DOHH2 (cell line): ENCODE results near the gene ATP2B3.

Experiments
- H3F3A ChIP-seq: fragments of 200-600 bp; sonication (generic), shearing (Covaris generic); 2 replicates; pipeline ENCODE4 v1.6.0; 2016; ENCODE audit warnings: antibody characterized with exemption, mild to moderate bottlenecking; ENCODE audit not compliant: control insufficient read depth, insufficient read depth
- H3K27ac ChIP-seq: fragments of 200-600 bp; sonication (generic); 2 replicates; pipeline ENCODE4 v1.5.1; 2014; ENCODE audit warnings: low read depth, mild to moderate bottlenecking, low read length, moderate library complexity
- H3K27me3 ChIP-seq: fragments of 200-600 bp; sonication (generic); 2 replicates; pipeline ENCODE4 v1.6.1; 2014; ENCODE audit warnings: mild to moderate bottlenecking, low read length, mixed read lengths; ENCODE audit not compliant: control insufficient read depth
- H3K36me3 ChIP-seq: fragments of 200-600 bp; sonication (generic); 2 replicates; pipeline ENCODE4 v1.6.1; 2014; ENCODE audit warnings: mild to moderate bottlenecking, low read length, moderate library complexity, mixed read lengths; ENCODE audit not compliant: control insufficient read depth
- H3K4me1 ChIP-seq: fragments of 200-600 bp; sonication (generic); 2 replicates; pipeline ENCODE4 v1.6.1; 2014; ENCODE audit warnings: mild to moderate bottlenecking, low read length, mixed read lengths; ENCODE audit not compliant: control insufficient read depth
- H3K4me2 ChIP-seq: fragments of 200-600 bp; sonication (generic); 2 replicates; pipeline ENCODE4 v1.6.0; 2014; ENCODE audit warnings: mild to moderate bottlenecking, low read length, moderate library complexity
- H3K4me3 ChIP-seq: fragments of 200-600 bp; sonication (generic); 2 replicates; pipeline ENCODE4 v1.5.1; 2014; ENCODE audit warnings: mild to moderate bottlenecking, low read length, mixed read lengths
- H3K79me2 ChIP-seq: fragments of 200-600 bp; sonication (generic); 2 replicates; pipeline ENCODE4 v1.6.1; 2014; ENCODE audit warnings: mild to moderate bottlenecking, low read length, mixed read lengths; ENCODE audit not compliant: control insufficient read depth
- H3K9me2 ChIP-seq: fragments of 200-600 bp; sonication (generic); replicated peaks from 2 replicates; pipeline ENCODE4 v1.6.1; 2014; ENCODE audit warnings: mild to moderate bottlenecking, low read length, mixed read lengths; ENCODE audit not compliant: control insufficient read depth
- H3K9me3 ChIP-seq: fragments of 200-600 bp; sonication (generic); 2 replicates; pipeline ENCODE4 v1.6.1; 2014; ENCODE audit warnings: antibody characterized with exemption, low read length, mixed read lengths; ENCODE audit not compliant: control insufficient read depth, insufficient read depth
- H4K20me1 ChIP-seq: fragments of 200-600 bp; sonication (generic); 2 replicates; pipeline ENCODE4 v1.6.0; 2014; ENCODE audit warnings: low read depth, mild to moderate bottlenecking, antibody characterized with exemption, low read length, moderate library complexity; ENCODE audit not compliant: control insufficient read depth, insufficient read depth
- EZH2phosphoT487 ChIP-seq: fragments of 200-600 bp; sonication (generic); IDR thresholded peaks from 2 replicates; pipeline ENCODE4 v1.6.1; 2017; ENCODE audit warnings: borderline replicate concordance, mild to moderate bottlenecking, antibody characterized with exemption, low read length, moderate library complexity, mixed read lengths
- TF ChIP-seq, protein P1 (sequence below): fragments of 200-600 bp; sonication (generic); IDR thresholded peaks from one replicate; pipeline ENCODE4 v1.5.1; 2014; ENCODE audit warnings: antibody characterized with exemption, mild to moderate bottlenecking, low read depth, low read length; ENCODE audit not compliant: poor library complexity, severe bottlenecking

Gene ATP2B3

DNA sequence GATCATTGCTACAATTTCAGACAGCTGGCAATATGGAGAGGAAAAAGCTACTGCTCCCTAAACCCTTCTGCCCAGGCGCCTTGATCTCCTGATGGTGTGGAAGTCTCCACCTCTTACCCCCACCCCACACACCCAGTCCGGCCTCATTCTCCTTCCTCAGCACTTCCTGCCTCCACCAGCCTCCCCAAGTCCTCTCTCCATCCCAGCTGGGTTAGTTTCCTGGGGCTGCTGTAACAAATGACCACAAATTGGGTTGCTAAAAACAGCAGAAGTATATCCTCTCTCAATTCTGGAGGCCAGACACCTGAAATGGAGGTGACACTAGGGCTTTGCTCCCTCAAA is 82.6 kb downstream of the ATP2B3 start:
- H3K79me2 ChIP-seq = peaks cover 27% of the 10 kb centered on the region
- H3K9me2 ChIP-seq = no peaks in the 10 kb centered on the region
- peaks cover 8% of the 10 kb centered on the region; the same call in 1 of the 2 replicates for H3K36me3 ChIP-seq
- H3K27me3 ChIP-seq = no peaks in the 10 kb centered on the region
- H3K4me1 ChIP-seq = peaks cover 23% of the 10 kb centered on the region
- no peaks in the 10 kb centered on the region for H4K20me1 ChIP-seq
- no peaks in the 10 kb centered on the region for H3F3A ChIP-seq
- peak overlapping the region; percentile 80 for H3K4me3 ChIP-seq
- no peak for TF ChIP-seq EZH2phosphoT487
- TF ChIP-seq, protein P1, sequence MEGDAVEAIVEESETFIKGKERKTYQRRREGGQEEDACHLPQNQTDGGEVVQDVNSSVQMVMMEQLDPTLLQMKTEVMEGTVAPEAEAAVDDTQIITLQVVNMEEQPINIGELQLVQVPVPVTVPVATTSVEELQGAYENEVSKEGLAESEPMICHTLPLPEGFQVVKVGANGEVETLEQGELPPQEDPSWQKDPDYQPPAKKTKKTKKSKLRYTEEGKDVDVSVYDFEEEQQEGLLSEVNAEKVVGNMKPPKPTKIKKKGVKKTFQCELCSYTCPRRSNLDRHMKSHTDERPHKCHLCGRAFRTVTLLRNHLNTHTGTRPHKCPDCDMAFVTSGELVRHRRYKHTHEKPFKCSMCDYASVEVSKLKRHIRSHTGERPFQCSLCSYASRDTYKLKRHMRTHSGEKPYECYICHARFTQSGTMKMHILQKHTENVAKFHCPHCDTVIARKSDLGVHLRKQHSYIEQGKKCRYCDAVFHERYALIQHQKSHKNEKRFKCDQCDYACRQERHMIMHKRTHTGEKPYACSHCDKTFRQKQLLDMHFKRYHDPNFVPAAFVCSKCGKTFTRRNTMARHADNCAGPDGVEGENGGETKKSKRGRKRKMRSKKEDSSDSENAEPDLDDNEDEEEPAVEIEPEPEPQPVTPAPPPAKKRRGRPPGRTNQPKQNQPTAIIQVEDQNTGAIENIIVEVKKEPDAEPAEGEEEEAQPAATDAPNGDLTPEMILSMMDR = no peak
- H3K4me2 ChIP-seq = peak overlapping the region; percentile 74
- no peaks in the 10 kb centered on the region for H3K9me3 ChIP-seq
- no peak overlapping the region for H3K27ac ChIP-seq

DNA sequence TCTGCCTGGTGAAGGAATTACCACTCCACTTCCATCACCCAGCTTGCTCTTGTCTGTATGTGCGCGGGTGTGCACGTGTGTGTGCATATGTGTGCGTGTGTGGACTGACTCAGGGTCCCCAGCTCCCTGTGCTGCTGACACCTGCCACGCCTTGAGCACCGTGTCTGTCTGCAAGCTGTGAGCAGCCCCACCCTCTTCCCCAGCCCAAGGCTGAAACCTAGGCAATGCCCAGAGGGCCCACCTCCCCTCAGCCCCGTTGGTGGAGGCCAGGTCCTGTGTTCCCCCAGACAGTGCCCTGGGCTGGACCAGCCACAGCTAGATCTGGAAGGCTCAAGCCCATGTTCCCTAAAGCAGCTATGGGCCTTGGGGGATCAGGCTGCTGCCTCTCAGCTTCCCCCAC is 83.5 kb downstream of the ATP2B3 start:
- Histone ChIP-seq H3K27ac (no peak overlapping the region), H3K9me3 (no peaks in the 10 kb centered on the region), H3K9me2 (no peaks in the 10 kb centered on the region), H4K20me1 (no peaks in the 10 kb centered on the region), H3K4me1 (peaks cover 23% of the 10 kb centered on the region), H3K27me3 (no peaks in the 10 kb centered on the region), H3K36me3 (0 out of 2 replicates have a peak, but pooled peaks cover 3% of the 10 kb centered on the region), H3K4me3 (no peak overlapping the region), H3F3A (no peaks in the 10 kb centered on the region), H3K4me2 (peak overlapping the region; percentile 74; the same call in 1 of the 2 replicates), H3K79me2 (peaks cover 27% of the 10 kb centered on the region)
- no peak for TF ChIP-seq EZH2phosphoT487
- TF ChIP-seq, protein P1 = no peak

- H3K4me3 ChIP-seq = no peak overlapping the region
- peaks cover 21% of the 10 kb centered on the region for H3K79me2 ChIP-seq
- TF ChIP-seq EZH2phosphoT487 = no peak
- TF ChIP-seq, protein P1 = no peak
- peaks cover 23% of the 10 kb centered on the region for H3K4me1 ChIP-seq
- no peaks in the 10 kb centered on the region for H3K27me3 ChIP-seq
- no peak overlapping the region for H3K4me2 ChIP-seq
- H3K9me2 ChIP-seq = no peaks in the 10 kb centered on the region
- H3F3A ChIP-seq = no peaks in the 10 kb centered on the region
- H3K27ac ChIP-seq = no peak overlapping the region
- no peaks in the 10 kb centered on the region for H3K36me3 ChIP-seq
- no peaks in the 10 kb centered on the region for H4K20me1 ChIP-seq
- H3K9me3 ChIP-seq = no peaks in the 10 kb centered on the region
Observed at GRCh38 chrX:153601511-153602110, 84.2 kb downstream of the ATP2B3 start.
